Muscle layer of duodenum (tissue), 2 donors: ENCODE measurements around the gene LRMDA.

Experiments
- H3K27ac ChIP-seq: one replicate; pipeline ENCODE4 v1.7.0; 2013; ENCODE audit warnings: mild to moderate bottlenecking, low read length
- H3K27me3 ChIP-seq: one replicate; pipeline ENCODE4 v1.7.0; 2013; ENCODE audit warnings: low read depth, mild to moderate bottlenecking, control low read depth, low read length
- H3K36me3 ChIP-seq, 2 donors: one replicate each; pipeline ENCODE4 v1.7.0; 2013; ENCODE audit warnings: low read length in 2 of 2, control low read depth in 1 of 2, mild to moderate bottlenecking in 1 of 2; ENCODE audit not compliant: insufficient read depth in 2 of 2, control insufficient read depth in 1 of 2
- H3K4me1 ChIP-seq, 2 donors: one replicate each; pipeline ENCODE4 v1.7.0; 2013; ENCODE audit warnings: low read length in 2 of 2, mild to moderate bottlenecking in 2 of 2, control low read depth in 1 of 2, moderate library complexity in 1 of 2; ENCODE audit not compliant: insufficient read depth in 2 of 2, control insufficient read depth in 1 of 2
- H3K4me3 ChIP-seq, 2 donors: one replicate each; pipeline ENCODE4 v1.7.0; 2013; ENCODE audit warnings: low read length in 2 of 2, low read depth in 1 of 2, mild to moderate bottlenecking in 1 of 2
- H3K9me3 ChIP-seq, 2 donors: one replicate each; pipeline ENCODE4 v1.7.0; 2013; ENCODE audit warnings: low read length in 2 of 2, control low read depth in 1 of 2, mild to moderate bottlenecking in 1 of 2; ENCODE audit not compliant: control insufficient read depth in 1 of 2
- donor health status: healthy.

The LRMDA gene

GRCh38 chr10:76032700-76033039, 601.2 kb downstream of the LRMDA start:
- Histone ChIP-seq H3K4me1 (peaks cover 5 to 29% of the 10 kb centered on the region in 2 donors), H3K27ac (no peak overlapping the region), H3K4me3 (no peak overlapping the region), H3K9me3 (no peaks in the 10 kb centered on the region), H3K27me3 (no peaks in the 10 kb centered on the region), H3K36me3 (no peaks in the 10 kb centered on the region)

- Histone ChIP-seq H3K4me3 (peak overlapping the region in 1 of 2 donors; percentile 4), H3K9me3 (no peaks in the 10 kb centered on the region), H3K4me1 (peaks cover 5 to 29% of the 10 kb centered on the region in 2 donors), H3K27me3 (no peaks in the 10 kb centered on the region), H3K27ac (no peak overlapping the region), H3K36me3 (no peaks in the 10 kb centered on the region)
These were observed 602.2 kb downstream of the LRMDA start for GRCh38 chr10:76033457-76034196.

- no peak overlapping the region for H3K27ac ChIP-seq
These were observed 603.2 kb downstream of the LRMDA start for GRCh38 chr10:76034353-76035205.

GRCh38 chr10:76035206-76036110, 604.0 kb downstream of the LRMDA start:
- Histone ChIP-seq H3K4me1 (peaks cover 5 to 29% of the 10 kb centered on the region in 2 donors), H3K27ac (no peak overlapping the region), H3K36me3 (no peaks in the 10 kb centered on the region), H3K27me3 (no peaks in the 10 kb centered on the region), H3K9me3 (peaks cover 0 to 5% of the 10 kb centered on the region in 2 donors), H3K4me3 (no peak overlapping the region)

More at GRCh38 chr10:76034353-76035205, 603.2 kb downstream of the LRMDA start:
- Histone ChIP-seq H3K36me3 (no peaks in the 10 kb centered on the region), H3K4me1 (peaks cover 5 to 29% of the 10 kb centered on the region in 2 donors), H3K9me3 (peaks cover 0 to 5% of the 10 kb centered on the region in 2 donors), H3K4me3 (no peak overlapping the region), H3K27me3 (no peaks in the 10 kb centered on the region)

- H3K9me3 ChIP-seq = peaks cover 0 to 5% of the 10 kb centered on the region in 2 donors
- peak overlapping the region in 1 of 2 donors; percentile 11 for H3K4me3 ChIP-seq
- H3K27me3 ChIP-seq = no peaks in the 10 kb centered on the region
- peaks cover 5 to 29% of the 10 kb centered on the region in 2 donors for H3K4me1 ChIP-seq
- no peaks in the 10 kb centered on the region for H3K36me3 ChIP-seq
- H3K27ac ChIP-seq = no peak overlapping the region
These were observed 604.9 kb downstream of the LRMDA start for GRCh38 chr10:76036111-76036940.

- no peak overlapping the region for H3K4me3 ChIP-seq
- H3K36me3 ChIP-seq = no peaks in the 10 kb centered on the region
- H3K27me3 ChIP-seq = no peaks in the 10 kb centered on the region
- peaks cover 5 to 29% of the 10 kb centered on the region in 2 donors for H3K4me1 ChIP-seq
- no peak overlapping the region for H3K27ac ChIP-seq
- peaks cover 0 to 5% of the 10 kb centered on the region in 2 donors for H3K9me3 ChIP-seq
These were observed 605.5 kb downstream of the LRMDA start for GRCh38 chr10:76036962-76037361.

GRCh38 chr10:76037531-76038155, 606.2 kb downstream of the LRMDA start:
- H3K27ac ChIP-seq = no peak overlapping the region
- H3K4me3 ChIP-seq = no peak overlapping the region
- peaks cover 0 to 5% of the 10 kb centered on the region in 2 donors for H3K9me3 ChIP-seq
- H3K27me3 ChIP-seq = no peaks in the 10 kb centered on the region
- no peaks in the 10 kb centered on the region for H3K36me3 ChIP-seq
- peaks cover 5 to 29% of the 10 kb centered on the region in 2 donors for H3K4me1 ChIP-seq

- Histone ChIP-seq H3K27ac (no peak overlapping the region), H3K4me3 (no peak overlapping the region), H3K9me3 (peaks cover 0 to 5% of the 10 kb centered on the region in 2 donors), H3K27me3 (no peaks in the 10 kb centered on the region), H3K36me3 (no peaks in the 10 kb centered on the region), H3K4me1 (peaks cover 5 to 24% of the 10 kb centered on the region in 2 donors)
These were observed 607.3 kb downstream of the LRMDA start for GRCh38 chr10:76038696-76039095.

- Histone ChIP-seq H3K4me3 (no peak overlapping the region), H3K9me3 (peaks cover 0 to 5% of the 10 kb centered on the region in 2 donors), H3K27ac (no peak overlapping the region), H3K27me3 (no peaks in the 10 kb centered on the region), H3K4me1 (peaks cover 0 to 11% of the 10 kb centered on the region in 2 donors), H3K36me3 (no peaks in the 10 kb centered on the region)
These were observed 608.8 kb downstream of the LRMDA start for GRCh38 chr10:76040107-76040829.
